Subcutaneous adipose tissue (tissue), 4 donors: ENCODE results near the gene ACSS2. TPM values are rescaled to one million over a fixed set of nuclear protein-coding genes. Genes with fewer than 3 reads are reported as not detected.

Source experiments
- total RNA-seq, 4 donors: library from RNA; depleted of rRNA; stranded (reverse); fragments of >200 nt; gene quantifications; one replicate each; pipeline ENCODE4 v1.1.0, GENCODE V29; 2016
- TF ChIP-seq, protein P1 (sequence below): fragments of 450-650 bp; IDR thresholded peaks from one replicate; pipeline ENCODE4 v1.5.1; 2016; ENCODE audit warnings: low read depth, mild to moderate bottlenecking, control low read depth, antibody characterized with exemption, moderate library complexity

Gene ACSS2, protein sequence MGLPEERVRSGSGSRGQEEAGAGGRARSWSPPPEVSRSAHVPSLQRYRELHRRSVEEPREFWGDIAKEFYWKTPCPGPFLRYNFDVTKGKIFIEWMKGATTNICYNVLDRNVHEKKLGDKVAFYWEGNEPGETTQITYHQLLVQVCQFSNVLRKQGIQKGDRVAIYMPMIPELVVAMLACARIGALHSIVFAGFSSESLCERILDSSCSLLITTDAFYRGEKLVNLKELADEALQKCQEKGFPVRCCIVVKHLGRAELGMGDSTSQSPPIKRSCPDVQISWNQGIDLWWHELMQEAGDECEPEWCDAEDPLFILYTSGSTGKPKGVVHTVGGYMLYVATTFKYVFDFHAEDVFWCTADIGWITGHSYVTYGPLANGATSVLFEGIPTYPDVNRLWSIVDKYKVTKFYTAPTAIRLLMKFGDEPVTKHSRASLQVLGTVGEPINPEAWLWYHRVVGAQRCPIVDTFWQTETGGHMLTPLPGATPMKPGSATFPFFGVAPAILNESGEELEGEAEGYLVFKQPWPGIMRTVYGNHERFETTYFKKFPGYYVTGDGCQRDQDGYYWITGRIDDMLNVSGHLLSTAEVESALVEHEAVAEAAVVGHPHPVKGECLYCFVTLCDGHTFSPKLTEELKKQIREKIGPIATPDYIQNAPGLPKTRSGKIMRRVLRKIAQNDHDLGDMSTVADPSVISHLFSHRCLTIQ
- 100 to 1,000 TPM in 3 of 4 donors, 10 to 100 TPM in 1; 97.4 to 252 (median 136) TPM for total RNA-seq

DNA sequence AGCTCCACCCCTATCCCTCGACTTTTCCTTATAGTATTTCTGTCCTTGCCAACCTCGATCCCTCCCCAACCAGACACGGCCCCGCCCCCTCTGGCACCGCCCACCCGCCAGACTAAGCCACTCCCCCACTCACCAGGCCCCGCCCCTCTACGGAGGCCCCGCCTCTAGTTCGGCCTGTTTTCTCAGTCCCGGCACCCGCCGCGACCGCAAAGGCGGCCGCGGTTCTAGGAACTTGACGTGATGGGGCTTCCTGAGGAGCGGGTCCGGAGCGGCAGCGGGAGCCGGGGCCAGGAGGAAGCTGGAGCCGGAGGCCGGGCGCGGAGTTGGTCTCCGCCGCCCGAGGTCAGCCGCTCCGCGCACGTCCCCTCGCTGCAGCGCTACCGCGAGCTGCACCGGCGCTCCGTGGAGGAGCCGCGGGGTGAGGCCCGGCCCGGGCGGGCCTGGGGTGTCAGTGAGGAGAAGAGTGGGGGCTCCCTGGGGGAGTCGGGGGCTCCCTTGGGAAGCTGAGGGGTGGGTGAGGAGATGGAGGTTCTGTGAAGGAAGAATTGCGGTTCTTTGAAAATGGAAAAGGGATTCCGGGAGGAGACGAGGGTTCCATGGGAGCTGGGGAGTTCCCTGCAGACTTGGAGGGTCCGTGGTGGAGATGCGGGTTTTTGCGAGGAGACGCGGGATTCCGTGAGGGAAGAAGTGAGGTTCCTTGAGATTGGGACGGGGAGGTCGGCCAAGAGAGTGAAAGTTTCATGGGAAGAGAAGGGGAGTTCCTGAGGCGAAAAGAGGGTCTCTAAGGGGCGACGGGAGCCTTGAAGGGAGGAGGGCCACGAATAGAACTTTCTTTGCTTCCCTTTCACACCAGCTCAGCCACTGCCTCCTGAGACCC is at the start of gene ACSS2:
Gene ACSS2 (plus strand): TSS at position 207 of the 877 bp plus-strand sequence. CDS start 34 bp downstream, at position 241.
- TF ChIP-seq, protein P1, sequence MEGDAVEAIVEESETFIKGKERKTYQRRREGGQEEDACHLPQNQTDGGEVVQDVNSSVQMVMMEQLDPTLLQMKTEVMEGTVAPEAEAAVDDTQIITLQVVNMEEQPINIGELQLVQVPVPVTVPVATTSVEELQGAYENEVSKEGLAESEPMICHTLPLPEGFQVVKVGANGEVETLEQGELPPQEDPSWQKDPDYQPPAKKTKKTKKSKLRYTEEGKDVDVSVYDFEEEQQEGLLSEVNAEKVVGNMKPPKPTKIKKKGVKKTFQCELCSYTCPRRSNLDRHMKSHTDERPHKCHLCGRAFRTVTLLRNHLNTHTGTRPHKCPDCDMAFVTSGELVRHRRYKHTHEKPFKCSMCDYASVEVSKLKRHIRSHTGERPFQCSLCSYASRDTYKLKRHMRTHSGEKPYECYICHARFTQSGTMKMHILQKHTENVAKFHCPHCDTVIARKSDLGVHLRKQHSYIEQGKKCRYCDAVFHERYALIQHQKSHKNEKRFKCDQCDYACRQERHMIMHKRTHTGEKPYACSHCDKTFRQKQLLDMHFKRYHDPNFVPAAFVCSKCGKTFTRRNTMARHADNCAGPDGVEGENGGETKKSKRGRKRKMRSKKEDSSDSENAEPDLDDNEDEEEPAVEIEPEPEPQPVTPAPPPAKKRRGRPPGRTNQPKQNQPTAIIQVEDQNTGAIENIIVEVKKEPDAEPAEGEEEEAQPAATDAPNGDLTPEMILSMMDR = no peak

DNA sequence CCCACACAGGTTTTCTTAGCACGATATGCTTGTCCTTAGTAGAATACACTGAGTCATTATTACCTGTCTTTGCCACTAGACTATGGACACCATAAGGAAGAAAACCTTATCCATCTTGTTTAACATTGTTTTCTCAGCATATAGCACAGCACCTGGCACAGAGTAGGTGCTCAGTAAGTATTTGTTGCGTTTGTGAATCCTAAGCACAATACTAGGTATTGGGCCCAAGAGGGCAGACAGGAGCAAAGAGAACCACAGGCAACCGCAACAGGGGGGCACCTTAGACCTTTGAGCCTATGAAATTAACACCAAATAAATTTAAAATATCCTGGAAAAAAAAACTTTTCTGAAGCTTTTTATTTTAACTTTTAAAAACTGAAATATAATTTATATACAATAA is 47.2 kb upstream of the ACSS2 start:
- TF ChIP-seq, protein P1 = no peak

DNA sequence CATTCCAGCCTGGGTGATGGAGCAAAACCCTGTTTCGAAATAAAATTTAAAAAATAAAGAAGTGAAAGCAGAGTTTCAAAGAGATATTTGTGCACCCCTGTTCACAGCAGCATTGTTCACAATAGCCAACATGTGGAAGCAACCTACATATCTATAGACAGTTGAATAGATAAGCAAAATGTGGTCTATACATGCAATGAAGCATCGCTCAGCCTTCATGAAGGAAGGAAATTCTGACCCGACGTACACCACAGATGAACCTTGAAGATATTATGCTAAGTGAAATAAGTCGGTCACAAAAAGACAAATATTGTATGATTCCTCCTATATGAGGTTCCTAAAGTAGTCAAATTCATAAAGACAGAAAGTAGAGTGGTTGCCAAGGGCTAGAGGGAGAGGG is 44.5 kb upstream of the ACSS2 start:
- TF ChIP-seq, protein P1 = no peak

DNA sequence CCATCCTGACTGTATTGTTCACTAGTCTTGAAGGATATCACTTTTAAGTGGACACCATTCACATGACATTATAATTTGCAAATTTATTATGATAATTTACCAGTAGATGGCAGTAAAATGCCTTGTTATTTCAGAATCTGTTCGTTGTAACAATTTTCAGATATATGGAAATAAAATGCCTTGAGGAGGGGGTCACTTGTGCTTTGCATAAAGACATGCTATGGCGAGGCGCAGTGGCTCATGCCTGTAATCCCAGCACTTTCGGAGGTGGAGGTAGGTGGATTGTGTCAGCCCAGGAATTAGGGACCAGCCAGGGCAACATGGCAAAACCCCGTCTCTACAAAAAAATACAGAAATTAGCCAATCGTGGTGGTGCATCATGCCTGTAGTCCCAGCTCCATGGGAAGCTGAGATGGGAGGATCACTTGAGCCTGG is 41.9 kb upstream of the ACSS2 start:
- TF ChIP-seq, protein P1 = no peak

DNA sequence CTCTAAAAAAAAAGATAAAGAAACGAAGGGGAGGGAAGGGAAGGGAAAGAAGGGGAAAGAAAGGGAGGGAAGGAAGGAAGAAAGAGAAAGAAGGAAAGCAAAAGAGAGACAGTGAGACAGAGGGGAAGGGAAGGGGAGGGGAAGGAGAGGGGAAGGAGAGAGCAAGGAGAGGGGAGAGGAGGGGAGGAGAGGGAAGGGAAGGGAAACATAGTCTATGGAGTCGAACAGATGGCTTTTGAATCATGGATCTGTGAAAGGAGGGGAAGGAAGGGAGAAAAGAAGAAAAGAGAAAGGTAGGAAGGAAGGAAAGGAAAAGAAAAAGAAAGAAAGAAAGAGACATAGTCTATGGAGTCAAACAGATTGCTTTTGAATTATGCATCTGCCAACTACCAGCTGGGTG is 34.3 kb upstream of the ACSS2 start:
- TF ChIP-seq, protein P1 = no peak

DNA sequence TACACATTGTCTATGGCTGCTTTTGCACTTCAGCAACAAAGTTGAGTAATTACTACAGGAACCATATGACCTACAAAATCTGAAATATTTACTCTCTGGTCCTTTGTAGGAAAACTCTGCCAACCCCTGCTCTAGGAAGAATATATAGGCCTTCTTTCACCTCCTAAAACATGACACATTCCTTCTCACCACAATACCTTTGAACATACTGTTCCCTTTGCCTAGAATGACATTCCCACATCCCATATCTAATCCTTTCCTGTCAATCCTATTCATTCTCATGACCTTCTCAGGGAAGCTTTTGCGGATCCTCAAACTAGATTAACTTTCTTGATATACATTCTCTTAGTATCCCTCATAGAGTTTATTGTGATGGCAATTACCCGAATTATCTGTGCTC is 33.0 kb upstream of the ACSS2 start:
- TF ChIP-seq, protein P1 = no peak
